MCF 10A (cell line): ENCODE data around the gene CCND3. TPM values are rescaled to one million over a fixed set of nuclear protein-coding genes. Genes with fewer than 3 reads are reported as not detected.

ENCODE experiments used
- BruUV-seq: library from RNA; stranded (reverse); fragments of 400-500 nt; replicated peaks from 2 replicates; lab custom pipeline; 2021; lab: Mats Ljungman, UMichigan
- CTCF ChIA-PET: fragments of 300-600 bp; sonication (Branson Sonifier 250); formaldehyde crosslinking; extraction: SDS; loops from one replicate; lab custom pipeline; 2021; ENCODE audit warnings: antibody characterized with exemption, inconsistent platforms; lab: Yijun Ruan, JAX
- POLR2A ChIA-PET: fragments of 300-600, 350-650 bp; sonication (Branson Sonifier 250); formaldehyde crosslinking; extraction: SDS; loops from one replicate; lab custom pipeline; 2020; ENCODE audit warnings: antibody characterized with exemption, inconsistent platforms; lab: Yijun Ruan, JAX
- DNase-seq: peaks from one replicate; pipeline ENCODE4 v3.0.0-alpha.2; 2018; ENCODE audit not compliant: unreplicated experiment
- H3K27ac Mint-ChIP-seq: one replicate; pipeline ENCODE4 v1.8.0; 2022; ENCODE audit warnings: mild to moderate bottlenecking, low read depth, mixed read lengths; ENCODE audit not compliant: unreplicated experiment
- H3K27me3 Mint-ChIP-seq: one replicate; pipeline ENCODE4 v1.8.0; 2022; ENCODE audit warnings: mixed read lengths; ENCODE audit not compliant: insufficient read depth, unreplicated experiment
- H3K36me3 Mint-ChIP-seq: one replicate; pipeline ENCODE4 v1.8.0; 2022; ENCODE audit warnings: mild to moderate bottlenecking, moderate library complexity, mixed read lengths; ENCODE audit not compliant: insufficient read depth, unreplicated experiment
- H3K4me1 Mint-ChIP-seq: one replicate; pipeline ENCODE4 v1.8.0; 2022; ENCODE audit warnings: mixed read lengths; ENCODE audit not compliant: insufficient read depth, unreplicated experiment
- H3K4me3 Mint-ChIP-seq: one replicate; pipeline ENCODE4 v1.8.0; 2022; ENCODE audit warnings: mild to moderate bottlenecking, moderate library complexity, mixed read lengths; ENCODE audit not compliant: unreplicated experiment
- H3K9me3 Mint-ChIP-seq: one replicate; pipeline ENCODE4 v1.8.0; 2022; ENCODE audit warnings: mixed read lengths; ENCODE audit not compliant: unreplicated experiment
- intact Hi-C: fragments of 100-400 bp; cut with micrococcal nuclease; formaldehyde crosslinking; loops from 2 replicates; pipeline ENCODE4 v1.14.1; 2022
- total RNA-seq: library from RNA; stranded (reverse); gene quantifications from 2 replicates; pipeline ENCODE4 v1.2.3, GENCODE V29; 2022
- TF ChIP-seq, protein P1 (sequence below): fragments of 200-600 bp; IDR thresholded peaks from one replicate; pipeline ENCODE4 v1.8.0; 2022; ENCODE audit warnings: antibody characterized with exemption, mild to moderate bottlenecking; ENCODE audit not compliant: unreplicated experiment

CCND3 gene
- total RNA-seq, 1 experiment from 2014 or later = 75.8 TPM

DNA sequence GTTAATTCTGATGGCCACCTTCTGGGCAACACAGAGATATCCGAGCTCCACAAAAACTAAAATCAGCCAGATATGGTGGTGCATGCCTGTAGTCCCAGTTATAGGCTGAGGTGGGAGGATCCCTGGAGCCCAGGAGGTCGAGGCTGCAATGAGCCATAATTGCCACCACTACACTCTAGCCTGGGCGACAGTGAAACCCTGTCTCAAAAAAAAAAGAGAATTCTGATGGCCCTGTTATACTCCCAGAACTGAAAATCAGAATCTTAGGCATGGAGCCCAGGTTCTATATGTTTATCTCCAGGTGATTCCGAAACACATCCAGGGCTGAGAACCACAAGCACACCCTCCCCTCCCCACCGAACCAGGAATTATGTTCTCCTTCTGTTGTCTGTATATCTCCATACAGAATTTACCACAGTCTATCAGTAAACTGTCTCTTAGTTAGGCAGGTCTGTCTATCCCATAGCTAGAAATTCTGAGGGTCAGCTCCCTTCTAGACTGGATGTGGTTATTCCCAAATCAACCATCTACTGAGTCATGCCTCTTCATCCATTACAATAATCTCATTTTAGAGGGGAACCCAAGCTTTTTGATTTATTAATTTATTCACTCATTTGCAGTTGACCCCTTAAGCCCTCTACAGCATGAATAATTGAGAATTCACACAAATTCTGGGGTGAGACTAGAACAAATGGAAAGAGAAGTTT, 24.8 kb upstream of the CCND3 start:
- Mint-ChIP-seq H3K9me3 (no peaks in the 10 kb centered on the region), H3K4me3 (no peak overlapping the region), H3K4me1 (peaks cover 30% of the 10 kb centered on the region), H3K27me3 (no peaks in the 10 kb centered on the region), H3K36me3 (peaks cover 25% of the 10 kb centered on the region), H3K27ac (no peak overlapping the region)
- POLR2A ChIA-PET = interaction anchor here (1.6 to 2.4 kb wide), 2 partner anchors 24 to 26 kb away, joined by 3 to 11 read pairs; partner anchors contain the start of gene CCND3
- CTCF ChIA-PET = interaction anchor here (0.7 to 1.7 kb wide), 4 partner anchors 24 to 67 kb away, joined by 3 to 6 read pairs (median 3); no protein-coding TSS in a partner anchor
- DNase-seq = no peak
- intact Hi-C loops = no loop called here
- BruUV-seq = no TSS peak
- TF ChIP-seq, protein P1, sequence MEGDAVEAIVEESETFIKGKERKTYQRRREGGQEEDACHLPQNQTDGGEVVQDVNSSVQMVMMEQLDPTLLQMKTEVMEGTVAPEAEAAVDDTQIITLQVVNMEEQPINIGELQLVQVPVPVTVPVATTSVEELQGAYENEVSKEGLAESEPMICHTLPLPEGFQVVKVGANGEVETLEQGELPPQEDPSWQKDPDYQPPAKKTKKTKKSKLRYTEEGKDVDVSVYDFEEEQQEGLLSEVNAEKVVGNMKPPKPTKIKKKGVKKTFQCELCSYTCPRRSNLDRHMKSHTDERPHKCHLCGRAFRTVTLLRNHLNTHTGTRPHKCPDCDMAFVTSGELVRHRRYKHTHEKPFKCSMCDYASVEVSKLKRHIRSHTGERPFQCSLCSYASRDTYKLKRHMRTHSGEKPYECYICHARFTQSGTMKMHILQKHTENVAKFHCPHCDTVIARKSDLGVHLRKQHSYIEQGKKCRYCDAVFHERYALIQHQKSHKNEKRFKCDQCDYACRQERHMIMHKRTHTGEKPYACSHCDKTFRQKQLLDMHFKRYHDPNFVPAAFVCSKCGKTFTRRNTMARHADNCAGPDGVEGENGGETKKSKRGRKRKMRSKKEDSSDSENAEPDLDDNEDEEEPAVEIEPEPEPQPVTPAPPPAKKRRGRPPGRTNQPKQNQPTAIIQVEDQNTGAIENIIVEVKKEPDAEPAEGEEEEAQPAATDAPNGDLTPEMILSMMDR = no peak

- Mint-ChIP-seq H3K4me3 (no peak overlapping the region), H3K4me1 (peaks cover 26% of the 10 kb centered on the region), H3K27me3 (no peaks in the 10 kb centered on the region), H3K9me3 (no peaks in the 10 kb centered on the region), H3K27ac (no peak overlapping the region), H3K36me3 (peaks cover 17% of the 10 kb centered on the region)
- TF ChIP-seq, protein P1 = no peak
- intact Hi-C loops = no loop called here
- no TSS peak for BruUV-seq
- ChIA-PET CTCF (interaction anchor here (0.7 to 1.7 kb wide), 4 partner anchors 23 to 68 kb away, joined by 3 to 6 read pairs (median 3); no protein-coding TSS in a partner anchor), POLR2A (no interaction called here)
- no peak for DNase-seq
Measured at GRCh38 chr6:41965429-41966213, 24.0 kb upstream of the CCND3 start.

DNA sequence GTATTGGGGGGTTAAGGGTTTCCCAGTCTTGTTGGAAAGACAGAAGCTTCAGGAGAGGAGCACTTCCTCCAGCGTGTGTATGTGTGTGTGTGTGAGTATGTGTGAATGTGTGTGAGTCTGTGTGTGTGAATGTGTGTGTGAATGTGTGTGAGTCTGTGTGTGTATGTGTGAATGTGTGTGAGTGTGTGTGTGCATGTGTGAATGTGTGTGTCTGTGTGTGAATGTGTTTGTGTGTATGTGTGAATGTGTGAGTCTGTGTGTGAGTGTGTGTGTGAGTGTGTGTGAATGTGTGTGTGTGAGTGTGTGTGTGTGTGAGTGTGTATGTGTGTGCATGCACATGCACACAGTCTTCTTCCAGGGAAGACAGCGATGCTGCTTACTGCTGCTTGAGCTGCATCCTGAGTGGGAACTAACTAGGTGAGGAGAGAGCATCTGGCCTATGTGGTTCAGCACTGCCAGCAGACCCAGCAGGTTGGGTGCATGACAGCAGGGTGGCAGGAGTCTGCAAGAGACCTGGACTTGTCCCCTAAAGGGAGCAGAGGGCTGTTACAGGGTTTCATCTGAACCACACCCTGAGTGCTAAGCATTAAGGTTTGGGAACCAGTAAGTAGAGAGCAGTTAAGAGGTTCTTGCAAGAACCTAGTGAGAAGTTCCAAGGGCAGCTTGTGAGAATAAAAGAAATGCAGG, 22.7 kb upstream of the CCND3 start:
- no TSS peak for BruUV-seq
- no peak for DNase-seq
- ChIA-PET POLR2A (interaction anchor here (1.2 to 1.4 kb wide), 2 partner anchors 11 to 22 kb away, joined by 4 read pairs; no protein-coding TSS in a partner anchor), CTCF (interaction anchor here (0.6 to 1.1 kb wide), 7 partner anchors 13 to 1432 kb away, joined by 3 to 4 read pairs (median 3); partner anchors contain the start of gene CCND3)
- Mint-ChIP-seq H3K4me1 (peaks cover 24% of the 10 kb centered on the region), H3K4me3 (no peak overlapping the region), H3K9me3 (no peaks in the 10 kb centered on the region), H3K27ac (no peak overlapping the region), H3K27me3 (no peaks in the 10 kb centered on the region), H3K36me3 (peaks cover 16% of the 10 kb centered on the region)
- TF ChIP-seq, protein P1 = no peak
- intact Hi-C loops = no loop called here
